GM12873 (cell line): ENCODE measurements around the gene FAM174A.

ENCODE experiments used
- TF ChIP-seq, protein P1 (sequence below): IDR thresholded peaks from 2 replicates; pipeline ENCODE4 v1.5.1; 2012; ENCODE audit warnings: low read depth, mild to moderate bottlenecking, moderate library complexity, low read length, control low read depth; ENCODE audit not compliant: insufficient read depth; ENCODE audit errors: missing control alignments

FAM174A gene

DNA sequence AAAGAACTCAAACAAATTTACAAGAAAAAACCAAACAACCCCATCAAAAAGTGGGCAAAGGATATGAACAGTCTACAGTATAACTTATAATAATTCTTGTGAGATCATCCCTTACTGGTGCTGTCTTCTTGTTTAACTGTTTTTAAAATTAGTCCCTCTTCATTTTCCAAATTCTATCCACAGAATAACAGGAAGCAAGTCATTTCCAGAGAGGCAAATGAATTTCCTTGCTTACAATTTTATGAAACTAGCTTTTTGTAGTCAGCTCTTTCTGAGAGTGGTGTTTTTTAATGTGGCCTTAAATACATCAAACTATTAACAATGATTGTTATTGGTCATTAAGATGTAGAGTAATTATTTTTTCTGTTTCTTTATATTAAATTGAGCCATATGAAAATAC is 40.6 kb downstream of the FAM174A start:
- TF ChIP-seq, protein P1, sequence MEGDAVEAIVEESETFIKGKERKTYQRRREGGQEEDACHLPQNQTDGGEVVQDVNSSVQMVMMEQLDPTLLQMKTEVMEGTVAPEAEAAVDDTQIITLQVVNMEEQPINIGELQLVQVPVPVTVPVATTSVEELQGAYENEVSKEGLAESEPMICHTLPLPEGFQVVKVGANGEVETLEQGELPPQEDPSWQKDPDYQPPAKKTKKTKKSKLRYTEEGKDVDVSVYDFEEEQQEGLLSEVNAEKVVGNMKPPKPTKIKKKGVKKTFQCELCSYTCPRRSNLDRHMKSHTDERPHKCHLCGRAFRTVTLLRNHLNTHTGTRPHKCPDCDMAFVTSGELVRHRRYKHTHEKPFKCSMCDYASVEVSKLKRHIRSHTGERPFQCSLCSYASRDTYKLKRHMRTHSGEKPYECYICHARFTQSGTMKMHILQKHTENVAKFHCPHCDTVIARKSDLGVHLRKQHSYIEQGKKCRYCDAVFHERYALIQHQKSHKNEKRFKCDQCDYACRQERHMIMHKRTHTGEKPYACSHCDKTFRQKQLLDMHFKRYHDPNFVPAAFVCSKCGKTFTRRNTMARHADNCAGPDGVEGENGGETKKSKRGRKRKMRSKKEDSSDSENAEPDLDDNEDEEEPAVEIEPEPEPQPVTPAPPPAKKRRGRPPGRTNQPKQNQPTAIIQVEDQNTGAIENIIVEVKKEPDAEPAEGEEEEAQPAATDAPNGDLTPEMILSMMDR, result no peak

DNA sequence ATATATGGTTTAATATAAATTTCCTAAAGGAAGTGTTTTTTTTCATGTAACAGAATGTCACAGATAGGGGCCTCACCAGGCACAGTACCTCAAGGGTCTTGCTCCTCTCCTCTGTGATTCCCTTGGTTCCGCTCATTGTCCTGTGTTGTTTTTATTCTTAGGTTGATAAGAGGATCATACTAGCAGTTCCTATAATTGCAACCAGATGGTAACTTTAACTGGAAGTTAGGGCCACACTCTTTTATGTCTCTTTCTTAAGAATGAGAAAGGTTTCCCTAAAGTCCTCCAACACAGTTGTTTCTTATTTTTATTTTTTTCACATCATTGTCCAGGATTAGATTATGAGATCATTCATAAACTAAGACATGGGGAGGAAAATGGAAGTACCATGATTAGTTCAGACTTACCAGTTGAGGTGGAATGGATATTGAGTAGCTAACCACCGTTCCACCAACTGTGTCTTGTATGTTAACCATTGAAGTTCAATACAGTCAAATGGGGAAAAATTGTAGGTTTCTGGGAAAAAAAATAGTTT is 41.1 kb downstream of the FAM174A start:
- TF ChIP-seq, protein P1, result no peak

DNA sequence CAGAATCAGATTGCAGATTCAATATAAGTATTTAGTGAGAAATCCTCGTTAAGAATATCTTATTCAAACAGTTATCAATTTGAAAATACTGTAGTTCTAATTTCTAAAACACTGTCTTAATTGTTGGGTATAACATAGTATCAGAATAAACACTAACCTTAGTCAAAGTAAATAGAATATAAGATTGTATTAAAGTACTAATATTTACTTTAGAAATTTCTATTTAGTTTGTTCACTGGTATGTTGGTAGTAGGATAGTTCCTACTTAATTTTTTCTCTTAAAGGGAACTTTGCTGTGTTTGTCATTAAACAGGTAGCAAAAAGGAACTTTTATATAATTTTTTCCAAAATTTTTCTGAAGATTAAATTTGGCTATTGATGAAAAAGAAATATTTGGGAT is 42.3 kb downstream of the FAM174A start:
- TF ChIP-seq, protein P1, result no peak

DNA sequence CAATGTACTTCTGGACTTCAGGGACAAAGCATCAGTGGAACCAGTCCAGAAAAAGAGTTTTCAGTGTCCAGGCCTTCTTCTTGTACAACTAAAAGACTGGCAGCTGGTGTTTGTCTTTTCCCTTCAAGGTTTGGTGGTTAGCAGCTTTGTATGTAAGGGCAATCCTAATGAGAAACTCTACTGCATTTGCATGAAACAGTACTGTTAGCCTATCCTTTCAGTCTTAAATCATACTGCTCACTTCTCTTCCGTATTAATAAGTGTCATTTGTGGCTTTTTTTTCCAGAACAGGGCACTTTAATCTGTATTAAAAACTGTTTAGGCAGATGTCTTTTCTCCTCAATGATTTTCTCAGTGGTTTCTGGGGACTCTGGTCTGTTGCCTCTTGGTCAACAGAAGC is 48.9 kb downstream of the FAM174A start:
- TF ChIP-seq, protein P1, result no peak

DNA sequence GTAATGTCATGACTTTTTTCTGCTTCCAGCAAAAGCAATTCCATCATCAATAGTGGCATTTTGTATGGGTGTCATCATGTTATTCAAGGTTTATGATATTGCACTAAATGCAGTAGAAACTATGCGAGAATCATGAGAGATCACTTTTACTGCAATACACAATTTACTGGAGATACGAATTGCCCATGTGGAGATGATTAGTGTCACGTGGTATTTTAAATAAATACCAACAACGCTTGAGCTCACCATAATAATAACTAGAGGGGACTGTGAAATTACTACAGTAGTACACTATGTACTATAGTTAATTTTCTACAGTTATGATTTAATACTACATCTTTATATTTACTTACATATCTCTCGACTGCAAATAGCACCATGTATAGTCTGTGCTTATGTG is 49.7 kb downstream of the FAM174A start:
- TF ChIP-seq, protein P1, result no peak

DNA sequence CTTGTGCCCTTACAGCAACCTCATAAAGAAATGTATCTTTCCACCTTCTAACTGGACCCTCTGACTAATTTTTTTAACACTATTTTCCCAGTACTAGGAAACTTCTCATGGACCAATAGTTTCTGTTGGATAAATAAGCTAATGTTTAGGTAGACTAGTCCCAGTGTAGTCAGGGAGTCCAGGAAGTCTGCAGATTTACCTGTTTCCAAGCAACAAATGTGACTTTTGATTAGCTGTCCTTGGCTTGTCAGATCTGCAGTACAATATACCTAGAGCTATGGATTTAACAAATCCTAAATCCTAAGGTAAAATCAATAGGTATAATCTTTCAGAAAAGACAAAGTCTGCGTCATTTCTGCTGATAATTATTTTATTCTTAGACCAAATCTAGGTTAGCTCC is 55.7 kb downstream of the FAM174A start:
- TF ChIP-seq, protein P1, result no peak

DNA sequence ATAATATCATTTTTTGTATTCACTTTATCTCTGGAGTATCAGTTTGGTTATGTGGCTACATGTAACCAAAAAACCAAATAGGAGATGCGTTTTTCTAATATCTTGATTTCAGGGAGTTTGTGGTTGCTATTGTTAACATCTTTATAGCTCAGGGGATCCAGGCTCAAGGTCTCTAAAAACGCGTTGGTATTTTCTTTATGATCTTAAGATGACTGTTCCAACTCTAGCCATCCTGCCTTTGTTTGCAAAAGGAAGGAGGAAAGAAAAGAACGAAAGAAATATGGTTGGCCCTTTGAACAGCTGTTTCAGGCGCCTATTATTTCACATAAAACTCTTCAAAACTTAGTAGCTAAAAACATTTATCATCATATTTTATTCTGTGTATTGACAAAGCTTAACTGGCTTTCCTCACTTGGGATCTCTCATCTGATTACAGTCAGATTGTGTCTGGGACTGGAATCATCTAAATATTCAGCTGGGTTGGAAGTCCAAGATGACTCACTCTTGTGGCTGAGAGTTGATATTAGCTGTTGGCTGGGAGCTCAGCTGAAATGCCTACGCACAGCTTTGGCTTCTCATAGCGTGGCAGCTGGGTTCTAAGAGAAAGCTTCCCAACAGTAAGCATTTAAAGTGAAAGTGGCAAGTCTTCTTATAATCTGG is 60.1 kb downstream of the FAM174A start:
- TF ChIP-seq, protein P1, result no peak
